GM21576 (cell line): ENCODE measurements around the gene CMTR1.

Experiments
- ATAC-seq: cut with Tn5 transposase; IDR thresholded peaks from one replicate; pipeline ENCODE4 v1.9.1; 2021; ENCODE audit warnings: mild to moderate bottlenecking, moderate library complexity; ENCODE audit not compliant: unreplicated experiment

CMTR1 gene

DNA sequence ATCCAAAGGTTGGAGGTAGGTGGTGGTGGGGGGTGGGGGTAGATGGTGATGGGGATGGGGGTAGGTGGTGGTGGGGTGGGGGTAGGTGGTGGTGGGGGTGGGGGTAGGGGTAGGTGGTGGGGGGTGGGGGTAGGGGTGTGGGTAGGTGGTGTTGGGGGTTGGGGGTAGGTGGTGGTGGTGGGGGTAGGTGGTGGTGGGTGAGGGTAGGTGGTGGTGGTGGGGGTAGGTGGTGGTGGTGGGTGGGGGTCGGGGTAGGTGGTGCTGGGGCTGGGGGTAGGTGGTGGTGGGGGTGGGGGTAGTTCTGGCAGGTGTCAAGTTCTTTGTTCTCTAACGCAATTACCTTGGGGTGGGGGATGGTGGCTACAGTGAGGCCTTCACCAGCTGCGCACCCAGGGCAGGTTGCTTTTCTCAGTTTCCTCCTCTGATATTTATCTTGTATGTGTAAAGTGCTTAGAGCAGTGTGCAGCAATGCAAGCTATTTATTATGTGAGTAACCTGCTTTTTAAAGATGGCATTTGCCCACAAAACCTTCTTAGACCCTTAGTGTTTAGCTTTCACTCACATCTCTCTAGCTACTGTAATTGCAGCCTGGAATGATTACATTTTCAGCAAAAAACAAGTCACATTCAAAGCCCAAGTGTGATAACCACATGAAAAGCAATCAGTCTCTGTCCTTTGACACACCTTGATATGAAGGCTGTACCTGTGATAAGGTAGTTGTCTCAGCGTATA is 74.8 kb downstream of the CMTR1 start:
- no peak for ATAC-seq

DNA sequence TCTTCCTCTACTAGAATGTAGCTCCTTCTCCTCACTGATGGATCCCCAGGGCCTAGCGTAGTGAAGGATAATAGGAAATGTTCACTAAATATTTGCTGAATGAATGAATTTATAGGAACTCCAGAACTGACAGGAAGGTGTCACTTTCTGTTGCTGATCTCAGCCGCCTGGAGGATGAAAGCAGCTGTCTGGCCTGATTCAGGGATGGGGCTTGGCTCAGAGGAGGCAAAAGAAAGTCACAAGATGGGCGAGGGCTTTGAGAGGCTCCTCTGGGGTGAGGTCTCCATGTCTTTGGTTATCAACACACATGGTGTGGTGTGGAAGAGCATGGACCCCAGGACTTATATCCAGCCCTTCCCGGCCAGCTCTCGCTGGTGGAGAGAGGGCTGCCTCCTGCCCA is 78.2 kb downstream of the CMTR1 start:
- ATAC-seq, result no peak

DNA sequence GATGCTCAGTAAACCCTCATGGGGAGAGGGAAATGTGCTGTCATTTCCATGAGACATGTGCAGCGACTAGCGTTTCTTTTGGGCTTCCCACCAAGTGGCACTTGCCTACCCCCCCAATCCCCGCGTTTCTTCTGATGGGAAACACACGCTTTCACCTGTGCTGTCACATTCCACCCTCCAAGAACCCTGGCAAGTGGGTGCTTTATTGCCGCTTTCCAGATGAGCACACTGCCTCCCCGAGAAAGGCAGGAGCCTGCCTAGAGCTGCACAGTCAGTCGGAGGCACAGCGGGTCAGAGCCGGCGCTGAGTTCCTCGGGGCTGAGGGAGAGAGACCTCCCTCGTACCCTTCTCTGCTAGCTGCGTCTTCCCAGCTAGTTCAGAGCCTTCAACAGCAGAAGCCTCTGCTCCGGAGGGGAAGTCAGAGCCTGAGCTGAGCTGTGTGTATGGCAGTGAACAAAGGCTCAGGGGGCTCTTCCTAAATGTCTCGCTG is 78.9 kb downstream of the CMTR1 start:
- no peak for ATAC-seq

DNA sequence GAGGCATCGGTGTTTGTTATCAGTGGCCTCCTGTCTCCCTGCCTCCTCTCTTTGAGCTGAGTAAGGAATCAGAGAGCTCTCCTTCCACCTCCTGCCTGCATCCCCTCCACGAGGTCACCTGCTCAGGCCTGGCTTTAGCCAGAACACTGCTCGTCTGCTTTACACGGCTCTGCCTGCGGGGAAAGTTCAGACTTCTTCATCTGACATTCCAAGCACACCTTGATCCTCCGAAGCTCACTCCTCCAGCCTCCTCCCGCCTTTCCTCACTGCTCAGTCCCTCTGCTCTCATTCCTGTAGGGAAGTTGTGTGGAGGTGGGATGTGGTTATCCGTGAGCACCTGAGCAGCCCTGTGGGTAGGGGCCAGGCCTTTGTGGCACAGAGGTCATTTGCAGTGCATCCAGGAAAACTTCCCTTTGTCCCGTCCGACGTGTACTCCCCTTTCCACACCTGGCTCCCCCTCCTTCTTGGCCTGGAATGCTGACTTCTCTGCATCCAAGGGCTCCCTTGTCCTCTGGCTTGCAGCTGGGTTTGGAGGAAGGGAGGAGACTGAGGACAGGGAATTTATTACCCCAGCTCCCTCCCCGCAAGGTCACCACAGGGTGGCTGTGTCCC is 79.5 kb downstream of the CMTR1 start:
- ATAC-seq, result no peak

DNA sequence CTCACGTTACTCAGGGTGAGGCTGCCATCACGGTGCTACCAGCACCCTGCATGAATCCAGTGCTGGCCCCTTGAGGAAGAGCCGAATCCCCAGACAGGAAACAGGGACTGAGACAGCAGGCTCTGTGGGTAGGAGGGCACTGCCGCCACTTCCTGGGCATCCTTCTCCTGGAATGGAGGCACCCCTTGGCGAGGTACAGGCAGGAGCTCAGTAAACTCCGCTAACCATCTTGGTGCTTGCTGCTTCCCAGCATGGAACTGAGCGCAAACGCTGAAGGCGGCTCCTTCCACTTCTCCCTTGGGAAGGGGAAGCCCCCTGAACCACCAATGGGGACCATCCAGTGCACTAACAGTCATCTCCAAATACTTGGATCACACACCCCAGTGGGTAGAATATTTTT is 80.1 kb downstream of the CMTR1 start:
- ATAC-seq, result no peak

DNA sequence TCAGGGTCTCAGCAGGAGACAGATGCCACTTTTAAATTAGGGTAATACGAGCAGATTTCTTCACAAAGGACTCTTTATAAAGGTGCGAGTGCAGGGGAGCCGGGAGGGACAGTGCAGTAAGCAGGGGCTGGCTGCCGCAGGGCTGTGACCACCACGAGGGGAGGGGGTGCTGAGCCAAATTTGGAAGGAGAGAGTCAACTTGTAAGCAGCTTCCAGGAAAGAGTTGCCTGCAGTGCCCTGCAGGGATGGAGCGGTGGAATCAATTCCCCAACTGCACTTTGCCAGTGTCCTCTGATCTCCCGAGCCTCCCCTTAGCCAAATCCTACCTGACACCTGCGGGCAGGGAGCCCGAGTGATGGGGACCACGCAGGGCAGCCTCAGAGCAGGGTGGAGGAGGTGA is 80.6 kb downstream of the CMTR1 start:
- ATAC-seq, result no peak

DNA sequence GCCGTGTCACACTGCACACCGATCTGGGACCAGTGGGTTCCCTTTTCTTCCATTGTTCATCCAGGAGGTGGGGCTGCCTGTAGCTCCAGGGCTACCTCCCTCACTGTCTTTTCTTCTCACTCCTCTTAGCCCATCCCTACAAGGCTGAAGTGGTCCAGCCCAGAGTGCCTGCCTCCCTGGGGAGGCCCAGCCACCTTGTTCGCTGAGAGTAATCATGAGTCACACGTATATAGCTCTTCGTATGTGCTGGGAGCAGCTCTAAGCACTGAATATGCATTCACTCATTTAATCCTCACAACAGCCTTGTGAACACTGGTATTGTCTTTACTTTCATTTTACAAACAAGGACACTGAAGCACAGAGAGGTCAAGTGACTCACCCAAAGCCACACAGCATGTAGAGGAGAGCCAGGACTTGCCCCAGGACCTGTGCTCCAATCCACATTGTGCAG is 81.3 kb downstream of the CMTR1 start:
- no peak for ATAC-seq

DNA sequence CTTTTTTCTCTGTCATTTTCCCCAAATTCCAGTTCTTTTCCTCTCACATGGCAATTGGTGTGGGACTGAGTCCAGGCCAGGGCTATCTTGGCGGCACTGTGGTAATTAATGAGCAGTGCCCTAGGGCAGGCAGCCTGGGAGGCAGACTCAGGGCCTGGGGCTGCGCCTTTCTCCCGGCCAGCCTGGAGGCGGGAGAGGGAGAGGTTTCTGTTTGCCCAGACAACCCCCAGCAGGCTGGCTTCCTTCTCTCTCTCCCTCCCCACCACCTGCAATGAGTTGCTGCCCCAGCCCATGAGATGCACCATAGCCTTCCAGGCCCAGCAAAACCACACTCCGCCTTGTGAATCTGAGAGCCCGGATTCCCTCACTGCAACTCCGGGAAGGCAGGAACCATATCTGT is 81.8 kb downstream of the CMTR1 start:
- no peak for ATAC-seq

DNA sequence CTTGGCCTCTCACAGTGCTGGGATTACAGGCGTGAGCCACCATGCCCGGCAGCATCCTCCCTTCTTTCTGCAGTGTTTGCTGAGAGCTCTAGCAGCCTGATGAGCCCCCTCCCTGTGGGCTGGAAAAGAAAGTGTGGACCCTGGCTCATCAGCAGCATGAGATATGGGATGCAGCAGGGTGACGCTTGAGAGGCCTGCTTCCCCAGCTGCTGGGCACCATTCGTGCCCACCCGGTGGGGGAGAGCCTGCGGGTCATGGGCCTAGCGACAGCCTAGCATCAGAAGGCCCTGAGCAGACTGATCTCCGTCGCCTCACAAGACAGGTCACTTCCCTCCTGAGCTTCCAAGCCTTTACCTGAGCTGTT is 82.7 kb downstream of the CMTR1 start:
- no peak for ATAC-seq

DNA sequence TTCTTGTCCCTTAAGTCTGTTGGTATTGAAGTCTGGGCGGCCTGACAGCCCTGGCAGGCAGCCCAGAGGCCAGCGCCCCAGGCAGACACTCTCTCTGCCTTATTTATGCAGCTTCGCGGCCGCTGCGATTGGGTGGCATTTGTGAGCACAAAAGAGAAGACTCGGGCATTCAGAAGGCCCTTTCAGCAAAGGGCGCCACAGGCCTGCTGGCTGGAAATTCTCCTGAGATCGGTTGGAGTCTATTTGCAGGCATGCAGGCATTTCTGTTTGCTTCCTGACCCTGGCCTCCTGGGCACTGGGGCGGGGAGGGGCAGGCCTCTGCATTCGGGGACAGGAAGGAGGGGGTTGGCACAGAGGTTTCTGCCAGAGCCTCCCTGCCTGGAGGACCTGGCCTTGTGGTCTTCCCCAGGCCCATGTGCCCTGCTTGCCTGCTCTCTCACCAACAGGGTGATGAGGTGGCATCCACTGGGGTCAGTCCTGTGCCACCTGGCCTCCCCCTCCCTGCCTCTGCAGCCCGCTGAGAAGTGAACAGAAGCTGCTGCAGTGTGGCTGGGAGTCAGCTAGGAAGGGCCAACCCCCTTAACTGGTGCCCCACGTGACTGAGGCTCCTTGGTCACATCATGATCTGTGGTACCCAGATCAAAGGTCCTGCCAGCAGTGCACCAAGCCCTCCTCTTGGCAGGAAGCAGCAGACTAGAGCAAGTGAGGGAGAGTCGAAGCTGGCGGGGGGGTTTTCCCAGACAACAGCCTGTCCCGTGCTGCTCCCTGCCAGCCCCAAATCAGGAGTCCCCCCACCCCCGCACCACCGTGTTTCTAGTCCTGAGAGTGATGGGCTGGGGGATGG is 83.3 kb downstream of the CMTR1 start:
- peak; percentile 64 for ATAC-seq

DNA sequence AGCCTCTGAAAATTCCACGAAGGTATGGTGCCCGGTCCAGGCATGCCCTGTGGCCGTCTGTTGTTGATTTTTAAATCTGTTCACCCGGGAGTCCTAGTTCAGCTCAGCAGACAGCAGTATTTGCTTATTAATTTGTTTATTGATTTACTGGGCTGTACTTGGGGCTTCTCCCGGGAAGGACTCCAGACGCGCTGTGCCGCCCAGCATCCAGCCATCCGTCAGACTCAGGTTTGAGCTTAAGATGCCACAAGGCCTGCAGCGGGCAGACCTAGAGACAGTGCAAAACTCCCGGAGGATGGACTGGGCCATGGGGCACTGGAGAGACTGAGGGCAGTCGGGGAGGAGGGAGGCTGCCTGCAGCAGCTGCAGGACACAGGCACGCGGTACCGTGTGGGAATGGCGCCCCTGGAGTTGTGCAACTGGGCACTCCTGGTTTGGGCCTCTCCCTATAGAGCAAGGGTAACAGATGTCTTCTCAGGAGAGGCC is 83.9 kb downstream of the CMTR1 start:
- ATAC-seq, result no peak

DNA sequence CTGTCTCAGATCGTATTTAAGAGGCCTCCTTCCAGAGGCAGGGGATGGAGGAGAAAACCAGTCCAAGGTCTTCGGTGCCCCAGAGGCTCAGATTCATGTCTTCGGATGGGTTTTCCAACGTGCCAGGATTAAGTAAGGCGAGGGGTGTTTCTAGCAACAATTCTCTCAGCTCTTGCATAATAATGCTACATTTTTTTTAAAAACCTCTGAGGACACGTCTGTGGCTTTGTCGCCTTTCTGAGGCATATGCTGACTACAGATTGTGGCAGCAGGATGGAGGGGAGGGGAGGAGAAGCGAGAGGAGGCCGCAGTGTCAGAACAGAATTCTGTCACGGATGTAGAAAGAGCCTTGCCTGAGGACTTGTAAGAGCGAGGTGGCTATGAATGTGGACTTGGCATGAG is 84.4 kb downstream of the CMTR1 start:
- no peak for ATAC-seq

DNA sequence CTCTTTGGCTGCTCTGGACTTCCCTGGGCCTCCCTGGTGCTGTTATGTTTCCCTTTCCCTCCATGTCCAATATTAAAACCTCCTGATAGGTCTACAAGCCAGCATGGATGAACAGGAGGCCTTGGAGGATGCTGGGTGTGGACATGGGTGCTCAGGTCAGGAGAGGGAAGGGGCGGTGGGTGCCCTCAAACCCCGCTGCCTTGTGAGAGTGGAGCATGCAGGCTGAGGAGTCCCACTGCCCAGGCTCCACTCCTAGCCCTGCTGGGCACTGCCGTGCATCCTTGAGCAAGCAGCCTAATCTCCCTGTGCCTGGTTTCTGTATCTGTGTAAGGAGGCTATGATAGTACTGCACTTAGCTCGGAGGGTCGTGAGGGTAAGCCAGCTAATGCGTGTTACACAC is 85.1 kb downstream of the CMTR1 start:
- no peak for ATAC-seq

DNA sequence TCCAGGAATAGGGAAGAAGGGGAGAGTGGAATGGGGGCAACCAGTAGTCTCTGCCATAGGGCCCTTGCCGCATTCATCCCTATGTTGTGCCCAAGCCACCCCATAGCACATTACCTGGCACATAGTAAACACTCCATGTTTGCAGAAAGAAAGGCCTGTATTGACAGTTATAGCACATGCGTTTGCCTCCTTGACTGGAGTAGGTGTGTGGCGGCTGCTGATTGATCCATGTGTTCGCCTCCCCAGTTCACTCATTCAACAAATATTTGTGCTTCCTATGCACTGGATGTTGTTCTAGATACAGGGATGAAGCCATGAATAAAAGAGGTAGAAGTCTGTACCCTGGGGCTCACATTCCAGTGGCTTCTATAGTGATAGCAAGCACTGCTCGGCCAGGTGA is 86.4 kb downstream of the CMTR1 start:
- no peak for ATAC-seq

DNA sequence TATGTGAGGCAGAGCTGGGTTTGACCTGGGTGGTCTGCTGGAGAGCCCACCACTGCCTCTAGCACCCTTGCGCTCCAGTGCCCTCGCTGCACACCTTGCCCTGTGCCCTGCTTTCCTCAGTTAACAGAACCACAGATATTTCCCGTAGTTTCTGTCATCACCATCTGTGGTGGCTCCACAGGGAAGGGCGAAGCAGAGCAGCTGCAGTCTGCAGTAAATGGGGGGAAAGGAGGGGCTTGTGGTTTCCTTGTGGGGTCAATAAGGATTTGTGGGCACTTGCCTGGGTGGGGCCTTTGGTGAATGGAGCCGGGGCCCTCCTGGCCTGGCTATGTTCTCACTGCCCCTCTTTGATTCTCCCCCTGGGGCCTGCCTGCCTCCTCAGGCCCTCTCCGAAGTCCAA is 87.9 kb downstream of the CMTR1 start:
- no peak for ATAC-seq

DNA sequence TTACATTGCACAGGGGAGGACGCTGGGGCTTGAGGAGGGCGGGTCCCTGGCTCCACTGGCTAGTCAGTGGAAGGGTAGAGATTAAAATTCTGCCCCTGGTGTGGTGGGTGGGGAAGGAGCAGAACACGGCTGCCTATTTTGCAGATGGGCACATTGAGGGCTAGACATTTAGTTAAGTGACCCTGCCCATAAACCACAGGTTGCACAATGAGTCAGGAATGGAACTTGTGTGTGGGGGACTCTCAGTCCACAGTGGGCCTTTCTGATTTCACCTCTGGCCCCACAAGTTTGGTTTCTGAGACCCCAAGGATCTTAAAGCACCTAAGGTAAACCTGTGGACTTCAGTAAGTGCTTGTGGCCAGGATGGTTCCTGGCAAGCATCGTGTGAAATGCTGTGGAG is 88.7 kb downstream of the CMTR1 start:
- ATAC-seq, result no peak

DNA sequence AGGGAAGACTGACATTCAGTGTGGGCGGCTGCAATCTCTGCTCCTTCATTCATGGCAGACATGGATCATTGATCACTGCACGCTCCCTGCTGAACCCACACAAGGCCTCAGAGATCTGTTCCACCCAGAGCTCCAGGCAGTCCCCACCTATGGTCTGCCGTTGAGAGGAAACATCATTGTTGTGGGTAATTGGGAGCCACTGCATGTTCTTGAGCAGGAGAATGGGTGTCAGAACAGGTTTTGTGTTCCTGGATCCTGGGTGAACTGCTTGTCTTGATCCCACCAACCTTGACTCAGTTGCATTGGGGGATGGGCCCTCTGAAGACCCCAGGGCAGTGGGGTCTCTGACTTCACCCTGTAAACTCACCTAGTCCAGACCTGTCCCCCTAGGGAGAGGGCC is 89.8 kb downstream of the CMTR1 start:
- no peak for ATAC-seq

DNA sequence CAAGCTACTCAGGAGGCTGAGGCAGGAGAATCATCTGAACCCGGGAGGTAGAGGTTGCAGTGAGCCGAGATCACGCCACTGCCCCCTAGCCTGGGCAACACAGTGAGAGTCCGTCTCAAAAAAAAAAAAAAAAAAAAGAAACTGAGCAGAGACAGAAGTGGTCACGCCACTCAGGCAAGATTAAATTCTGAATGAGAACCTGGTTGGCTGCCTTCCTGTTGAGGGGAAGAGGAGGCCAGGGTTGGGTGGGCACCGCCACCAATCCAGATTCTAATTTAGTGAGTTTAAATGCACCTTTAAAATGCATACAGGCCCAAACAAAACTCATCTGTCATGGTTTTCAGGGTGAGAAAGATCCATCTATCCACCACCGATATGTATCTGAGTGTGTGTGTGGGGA is 90.4 kb downstream of the CMTR1 start:
- ATAC-seq, result no peak

DNA sequence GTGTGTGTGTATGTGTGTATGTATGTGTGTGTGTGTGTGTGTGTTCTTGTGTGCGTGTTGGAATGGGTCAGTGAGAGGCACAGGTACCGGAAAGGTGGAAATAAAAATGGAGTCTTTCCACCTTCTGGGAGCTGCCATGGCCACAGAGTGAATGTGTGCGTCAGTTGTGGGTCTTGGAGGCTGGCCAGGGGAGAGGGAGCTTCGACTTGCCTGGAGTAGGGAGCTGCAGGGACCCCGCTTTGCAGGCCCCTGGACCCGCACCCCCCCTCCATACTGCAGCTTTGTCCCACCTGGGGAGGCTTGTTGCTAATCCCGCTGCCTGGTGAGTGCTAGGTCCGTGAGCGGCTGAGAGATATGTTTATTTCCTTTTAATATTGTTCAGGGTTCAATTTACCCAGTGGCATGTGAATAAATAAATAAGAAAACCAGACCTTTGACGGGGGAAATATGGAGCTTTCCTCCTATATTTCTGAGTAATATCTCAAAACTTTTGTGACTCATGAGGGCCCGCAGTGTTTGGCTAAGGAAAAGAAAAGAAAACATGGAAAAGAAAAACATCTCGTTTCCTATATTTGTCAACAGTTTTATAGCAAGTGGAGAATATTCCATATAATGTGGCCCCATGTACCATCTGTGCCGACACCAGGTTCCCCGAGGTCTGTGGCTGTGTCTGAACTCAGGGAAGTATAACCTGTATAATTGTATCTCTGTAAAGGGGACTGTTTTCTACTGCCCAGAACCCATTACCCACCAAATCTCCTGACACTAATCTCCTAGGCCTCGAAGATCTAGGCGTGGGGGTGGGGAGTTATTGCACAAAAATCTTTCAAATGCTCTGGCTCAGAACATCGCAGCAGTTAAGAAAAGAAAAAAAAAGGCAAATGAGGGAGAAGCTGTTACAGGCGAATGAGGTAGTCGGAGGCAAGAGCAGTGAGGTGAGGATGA is 91.3 kb downstream of the CMTR1 start:
- ATAC-seq, result no peak

DNA sequence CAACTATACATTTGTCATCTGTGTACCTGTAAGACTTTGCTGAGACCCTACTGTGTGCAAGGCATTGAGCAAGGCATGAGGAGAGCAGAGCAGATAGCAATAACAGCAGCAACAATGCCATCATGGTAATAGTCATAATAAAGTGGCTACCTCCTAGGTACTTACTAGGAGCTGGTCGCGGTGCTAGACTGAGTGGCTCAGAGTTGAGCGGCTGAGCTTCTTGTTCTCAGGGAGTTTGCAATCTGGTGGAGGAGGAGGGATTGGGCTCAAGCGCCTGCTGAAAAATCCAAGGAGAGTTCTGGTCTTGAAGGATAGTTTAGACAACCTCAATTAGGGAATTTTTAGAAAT is 91.9 kb downstream of the CMTR1 start:
- no peak for ATAC-seq
